ENCODE data around the gene RC3H1. TPM values are rescaled to one million over a fixed set of nuclear protein-coding genes. Genes with fewer than 3 reads are reported as not detected.

Gene RC3H1
- total RNA-seq, 1 experiment from 2014 or later = 26.9 TPM

DNA sequence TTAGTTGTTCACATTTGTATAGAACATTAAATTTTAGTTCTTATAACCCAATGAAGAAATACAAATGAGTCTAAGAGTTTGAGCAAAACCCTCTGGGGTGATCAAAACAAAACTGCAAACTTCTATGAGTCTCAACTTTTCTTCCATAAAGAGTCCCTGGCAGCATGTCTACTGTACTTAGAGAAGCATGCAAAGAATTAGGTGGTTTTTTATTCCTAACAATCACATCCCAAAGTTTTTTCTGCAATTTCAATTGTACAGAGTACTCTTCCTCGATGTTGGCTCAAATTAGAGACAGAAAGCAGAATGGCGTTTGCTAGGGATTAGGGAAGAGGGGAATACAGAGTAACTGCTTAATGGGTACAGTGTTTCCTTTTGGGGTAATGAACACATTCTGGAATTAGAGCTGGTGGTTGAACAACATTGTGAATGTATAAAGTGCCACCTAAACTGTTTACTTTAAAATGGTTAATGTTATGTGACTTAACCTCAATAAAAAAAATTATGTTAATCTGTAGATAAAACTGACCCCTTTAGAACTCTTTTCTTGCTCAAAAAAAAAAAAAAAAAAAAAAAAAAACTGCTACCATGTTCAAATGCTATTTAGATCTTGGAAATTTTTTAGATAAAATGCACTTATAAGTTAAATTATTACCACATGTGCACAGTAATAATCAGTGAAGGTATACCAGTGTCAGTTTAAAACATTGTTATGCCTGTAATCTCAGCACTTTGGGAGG, 4.8 kb downstream of the RC3H1 start:
- H3K27me3 Mint-ChIP-seq (ENCODE audit: insufficient read depth, unreplicated experiment) = no peaks in the 10 kb centered on the region
- H3K36me3 Mint-ChIP-seq (ENCODE audit: insufficient read depth, unreplicated experiment) = peaks cover 22% of the 10 kb centered on the region
- H3K4me1 Mint-ChIP-seq (ENCODE audit: insufficient read depth, unreplicated experiment) = peaks cover 46% of the 10 kb centered on the region
- no peak for DNase-seq (ENCODE audit: unreplicated experiment)
- TF ChIP-seq, protein P1, sequence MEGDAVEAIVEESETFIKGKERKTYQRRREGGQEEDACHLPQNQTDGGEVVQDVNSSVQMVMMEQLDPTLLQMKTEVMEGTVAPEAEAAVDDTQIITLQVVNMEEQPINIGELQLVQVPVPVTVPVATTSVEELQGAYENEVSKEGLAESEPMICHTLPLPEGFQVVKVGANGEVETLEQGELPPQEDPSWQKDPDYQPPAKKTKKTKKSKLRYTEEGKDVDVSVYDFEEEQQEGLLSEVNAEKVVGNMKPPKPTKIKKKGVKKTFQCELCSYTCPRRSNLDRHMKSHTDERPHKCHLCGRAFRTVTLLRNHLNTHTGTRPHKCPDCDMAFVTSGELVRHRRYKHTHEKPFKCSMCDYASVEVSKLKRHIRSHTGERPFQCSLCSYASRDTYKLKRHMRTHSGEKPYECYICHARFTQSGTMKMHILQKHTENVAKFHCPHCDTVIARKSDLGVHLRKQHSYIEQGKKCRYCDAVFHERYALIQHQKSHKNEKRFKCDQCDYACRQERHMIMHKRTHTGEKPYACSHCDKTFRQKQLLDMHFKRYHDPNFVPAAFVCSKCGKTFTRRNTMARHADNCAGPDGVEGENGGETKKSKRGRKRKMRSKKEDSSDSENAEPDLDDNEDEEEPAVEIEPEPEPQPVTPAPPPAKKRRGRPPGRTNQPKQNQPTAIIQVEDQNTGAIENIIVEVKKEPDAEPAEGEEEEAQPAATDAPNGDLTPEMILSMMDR (IDR thresholded peaks at IDR 0.05; ENCODE audit: unreplicated experiment) = no peak
- intact Hi-C loops (cut with micrococcal nuclease) = no loop called here
- BruUV-seq (replicated peaks) = no TSS peak
- H3K4me3 Mint-ChIP-seq (ENCODE audit: unreplicated experiment) = no peak overlapping the region
- ChIA-PET CTCF (interaction anchor here (0.6 to 1.0 kb wide), 2 partner anchors 201 to 222 kb away, joined by 3 to 4 read pairs; no protein-coding TSS in a partner anchor), POLR2A (interaction anchor here (0.7 to 3.2 kb wide), 5 partner anchors 26 to 151 kb away, joined by 3 to 19 read pairs (median 4); partner anchors contain the start of genes GAS5, RABGAP1L and ZBTB37)
- H3K27ac Mint-ChIP-seq (ENCODE audit: low read depth, unreplicated experiment) = peak overlapping the region; percentile 31
- no peaks in the 10 kb centered on the region for H3K9me3 Mint-ChIP-seq (ENCODE audit: unreplicated experiment)

DNA sequence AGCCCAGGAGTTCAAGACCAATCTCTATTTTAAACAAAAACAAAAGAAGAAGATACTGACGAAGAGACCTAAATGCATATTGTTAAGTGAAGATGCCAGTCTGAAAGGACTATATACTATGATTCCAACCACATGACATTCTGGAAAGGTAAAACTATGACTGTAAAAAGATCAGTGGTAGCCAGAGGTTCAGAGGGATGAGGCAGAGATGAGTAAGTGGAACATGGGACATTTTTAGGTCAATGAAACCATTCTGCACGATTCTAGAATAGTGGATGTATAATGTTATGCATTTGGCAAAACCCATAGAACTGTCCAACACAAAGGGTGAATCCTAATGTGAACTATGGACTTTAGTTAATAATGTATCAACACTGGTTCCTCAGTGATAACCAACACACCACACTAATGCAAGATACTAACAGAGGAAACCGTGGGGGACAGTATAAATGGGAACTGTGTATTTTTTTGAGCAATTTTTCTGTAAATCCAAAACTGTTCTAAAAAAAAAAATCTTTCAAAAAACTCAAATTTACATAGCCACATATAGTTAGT, 8.2 kb downstream of the RC3H1 start:
- no TSS peak for BruUV-seq (replicated peaks)
- Mint-ChIP-seq H3K4me3 (ENCODE audit: unreplicated experiment) (no peak overlapping the region), H3K36me3 (ENCODE audit: insufficient read depth, unreplicated experiment) (peaks cover 21% of the 10 kb centered on the region), H3K9me3 (ENCODE audit: unreplicated experiment) (no peaks in the 10 kb centered on the region), H3K27me3 (ENCODE audit: insufficient read depth, unreplicated experiment) (no peaks in the 10 kb centered on the region), H3K4me1 (ENCODE audit: insufficient read depth, unreplicated experiment) (peaks cover 37% of the 10 kb centered on the region), H3K27ac (ENCODE audit: low read depth, unreplicated experiment) (no peak overlapping the region)
- POLR2A ChIA-PET = interaction anchor here (0.6 kb wide), 1 partner anchor 9 kb away, joined by 3 read pairs; no protein-coding TSS in a partner anchor
- TF ChIP-seq, protein P1 (IDR thresholded peaks at IDR 0.05; ENCODE audit: unreplicated experiment) = no peak
- CTCF ChIA-PET = no interaction called here
- intact Hi-C loops (cut with micrococcal nuclease) = no loop called here
- DNase-seq (ENCODE audit: unreplicated experiment) = no peak

DNA sequence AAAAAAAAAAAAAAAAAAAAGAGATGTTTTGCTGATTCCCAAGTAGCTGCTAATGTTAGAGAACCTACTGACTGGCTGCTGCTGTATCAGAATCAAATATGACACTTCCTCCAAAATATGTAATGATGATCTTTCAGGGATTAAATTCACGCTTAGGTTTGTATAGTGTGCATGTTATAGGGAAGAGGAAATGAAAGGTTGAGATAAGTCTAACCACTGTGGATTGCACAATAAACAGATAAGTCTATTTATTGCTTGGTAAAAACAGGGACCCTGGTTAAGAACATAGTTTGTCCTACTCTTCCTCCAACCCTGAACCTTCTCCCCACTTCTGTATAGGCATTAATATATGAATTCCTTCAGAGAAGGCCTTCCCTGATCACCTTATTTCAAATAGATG, 13.2 kb downstream of the RC3H1 start:
- ChIA-PET POLR2A (interaction anchor here (0.7 to 2.3 kb wide), 3 partner anchors 10 to 150 kb away, joined by 3 to 7 read pairs (median 4); partner anchors contain the start of gene RABGAP1L), CTCF (interaction anchor here (0.6 to 2.7 kb wide), 3 partner anchors 10 to 71 kb away, joined by 3 to 10 read pairs (median 3); no protein-coding TSS in a partner anchor)
- TF ChIP-seq, protein P1 (IDR thresholded peaks at IDR 0.05; ENCODE audit: unreplicated experiment) = no peak
- intact Hi-C loops (cut with micrococcal nuclease) = no loop called here
- no peak for DNase-seq (ENCODE audit: unreplicated experiment)
- H3K36me3 Mint-ChIP-seq (ENCODE audit: insufficient read depth, unreplicated experiment) = peaks cover 21% of the 10 kb centered on the region
- H3K4me1 Mint-ChIP-seq (ENCODE audit: insufficient read depth, unreplicated experiment) = peaks cover 23% of the 10 kb centered on the region
- H3K4me3 Mint-ChIP-seq (ENCODE audit: unreplicated experiment) = no peak overlapping the region
- no peaks in the 10 kb centered on the region for H3K9me3 Mint-ChIP-seq (ENCODE audit: unreplicated experiment)
- H3K27ac Mint-ChIP-seq (ENCODE audit: low read depth, unreplicated experiment) = no peak overlapping the region
- H3K27me3 Mint-ChIP-seq (ENCODE audit: insufficient read depth, unreplicated experiment) = no peaks in the 10 kb centered on the region
- no TSS peak for BruUV-seq (replicated peaks)

DNA sequence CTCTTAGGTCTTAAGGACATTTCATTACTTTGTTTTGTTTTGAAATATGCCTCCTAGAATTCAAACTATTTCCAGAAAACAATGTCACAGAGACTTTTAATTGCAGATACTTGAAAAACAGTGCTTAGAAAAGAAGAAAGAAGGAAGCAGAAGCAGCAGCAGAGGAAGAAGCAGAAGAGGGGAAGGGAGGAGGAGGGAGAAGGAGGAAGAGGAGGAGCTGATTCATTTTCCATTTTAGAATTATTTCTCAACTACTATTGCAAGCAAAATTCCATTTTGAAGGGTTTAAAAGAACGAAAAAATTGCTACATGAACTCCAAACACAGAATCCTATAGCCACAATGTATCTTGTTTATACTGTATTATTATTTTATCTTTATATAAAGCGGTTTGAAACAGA, 13.9 kb downstream of the RC3H1 start:
- intact Hi-C loops (cut with micrococcal nuclease) = no loop called here
- no peaks in the 10 kb centered on the region for H3K9me3 Mint-ChIP-seq (ENCODE audit: unreplicated experiment)
- POLR2A ChIA-PET = interaction anchor here (0.6 to 1.1 kb wide), 3 partner anchors 36 to 151 kb away, joined by 3 to 4 read pairs (median 3); partner anchors contain the start of gene RABGAP1L
- H3K27me3 Mint-ChIP-seq (ENCODE audit: insufficient read depth, unreplicated experiment) = no peaks in the 10 kb centered on the region
- CTCF ChIA-PET = interaction anchor here (2.7 kb wide), 1 partner anchor 9 kb away, joined by 10 read pairs; no protein-coding TSS in a partner anchor
- no peak overlapping the region for H3K4me3 Mint-ChIP-seq (ENCODE audit: unreplicated experiment)
- no peak for DNase-seq (ENCODE audit: unreplicated experiment)
- TF ChIP-seq, protein P1 (IDR thresholded peaks at IDR 0.05; ENCODE audit: unreplicated experiment) = no peak
- BruUV-seq (replicated peaks) = no TSS peak
- H3K27ac Mint-ChIP-seq (ENCODE audit: low read depth, unreplicated experiment) = peak overlapping the region; percentile 73
- peaks cover 23% of the 10 kb centered on the region for H3K4me1 Mint-ChIP-seq (ENCODE audit: insufficient read depth, unreplicated experiment)
- peaks cover 19% of the 10 kb centered on the region for H3K36me3 Mint-ChIP-seq (ENCODE audit: insufficient read depth, unreplicated experiment)
